A549 (cell line): ENCODE results near the gene DBF4B. TPM values are rescaled to one million over a fixed set of nuclear protein-coding genes. Genes with fewer than 3 reads are reported as not detected.

Source experiments
- ATAC-seq, 2 experiments: fragments of 200-7000 bp in 1 of 2; fragments of >200 bp in 1 of 2; cut with Nextera tagmentation in 1 of 2; cut with Tn5 transposase in 1 of 2; 3 replicates each; pipeline versions ENCODE4 v1.8.0 to v1.9.1; 2018 to 2020; ENCODE audit warnings: mild to moderate bottlenecking in 1 of 2, moderate library complexity in 1 of 2
- CTCF ChIA-PET: fragments of 300-600 bp; sonication (Branson Sonifier 250); formaldehyde crosslinking; extraction: SDS; loops from one replicate; lab custom pipeline; 2021; ENCODE audit warnings: antibody characterized with exemption, inconsistent platforms; lab: Yijun Ruan, JAX
- POLR2A ChIA-PET: fragments of 350-600 bp; formaldehyde crosslinking; extraction: SDS; loops from one replicate; lab custom pipeline; 2021; ENCODE audit warnings: antibody characterized with exemption, inconsistent platforms; lab: Yijun Ruan, JAX
- DNase-seq, 2 experiments: peaks; one replicate each; pipeline versions ENCODE4 v3.0.0 to v3.0.0-alpha.2; 2011 to 2016; ENCODE audit warnings: low read depth in 1 of 2, low spot score in 1 of 2
- FAIRE-seq: peaks from 2 replicates; lab custom pipeline; 2011; peaks lifted over from hg19 to GRCh38; lab: Jason Lieb, UNC
- H3K27ac ChIP-seq, 2 experiments: fragments of >200 bp; sonication (Bioruptor Twin); formaldehyde crosslinking; 3 replicates each; pipeline ENCODE4 v1.5.1; 2016 to 2017
- H3K4me1 ChIP-seq: fragments of >200 bp; sonication (Bioruptor Twin); formaldehyde crosslinking; 3 replicates; pipeline ENCODE4 v1.6.1; 2016
- H3K4me2 ChIP-seq: fragments of >200 bp; sonication (Bioruptor Twin); formaldehyde crosslinking; 3 replicates; pipeline ENCODE4 v1.6.1; 2016
- H3K4me3 ChIP-seq: fragments of >200 bp; sonication (Bioruptor Twin); formaldehyde crosslinking; 3 replicates; pipeline ENCODE4 v1.5.1; 2016
- H3K9me3 ChIP-seq: fragments of >200 bp; sonication (Bioruptor Twin); formaldehyde crosslinking; 3 replicates; pipeline ENCODE4 v1.6.1; 2016
- CBX2 ChIP-seq: fragments of 200-600 bp; sonication (generic); IDR thresholded peaks from 2 replicates; pipeline ENCODE4 v1.6.1; 2016; ENCODE audit warnings: low read depth, mild to moderate bottlenecking, borderline replicate concordance
- CBX8 ChIP-seq: fragments of 200-600 bp; sonication (generic); IDR thresholded peaks from 2 replicates; pipeline ENCODE4 v1.6.1; 2016
- CEBPB ChIP-seq, 2 experiments: fragments of >200 bp in 1 of 2; sonication (Bioruptor Twin) in 1 of 2; formaldehyde crosslinking in 1 of 2; IDR thresholded peaks; 2 replicates each; pipeline ENCODE4 v1.6.1; 2012 to 2016
- CHD2 ChIP-seq: fragments of 150-350 bp; IDR thresholded peaks from 2 replicates; pipeline ENCODE4 v1.6.1; 2014; ENCODE audit warnings: low read length; ENCODE audit not compliant: partially characterized antibody
- EHF ChIP-seq: fragments of 250-450 bp; sonication (Bioruptor Pico); IDR thresholded peaks from 2 replicates; pipeline ENCODE4 v1.5.0; 2020; ENCODE audit warnings: mild to moderate bottlenecking
- EHMT2 ChIP-seq: fragments of 200-600 bp; sonication (generic); IDR thresholded peaks from 2 replicates; pipeline ENCODE4 v1.6.1; 2016; ENCODE audit warnings: antibody characterized with exemption, low read depth, mild to moderate bottlenecking, moderate library complexity
- HEYL ChIP-seq: fragments of 250-450 bp; sonication (Bioruptor Pico); IDR thresholded peaks from 2 replicates; pipeline ENCODE4 v1.8.0; 2021; ENCODE audit warnings: mild to moderate bottlenecking, moderate library complexity
- HOXA7 ChIP-seq: fragments of 250-450 bp; sonication (Bioruptor Pico); IDR thresholded peaks from 2 replicates; pipeline ENCODE4 v1.5.0; 2020; ENCODE audit warnings: mild to moderate bottlenecking, moderate library complexity
- HOXB5 ChIP-seq: fragments of 250-450 bp; sonication (Bioruptor Pico); IDR thresholded peaks from 2 replicates; pipeline ENCODE4 v1.5.0; 2020; ENCODE audit warnings: mild to moderate bottlenecking, moderate library complexity
- MAFK ChIP-seq: fragments of 450-650 bp; IDR thresholded peaks from 2 replicates; pipeline ENCODE4 v1.6.1; 2014; ENCODE audit not compliant: partially characterized antibody
- NFE2L2 ChIP-seq: fragments of 150-350 bp; conservative IDR thresholded peaks from 2 replicates; pipeline ENCODE4 v1.6.1; 2014; ENCODE audit warnings: low read length
- NR3C1 ChIP-seq: fragments of >200 bp; sonication (Bioruptor Twin); formaldehyde crosslinking; IDR thresholded peaks from 3 replicates; pipeline ENCODE4 v1.6.1; 2017
- POLR2A ChIP-seq: IDR thresholded peaks from 2 replicates; pipeline ENCODE4 v1.6.1; 2012; ENCODE audit warnings: mild to moderate bottlenecking, low read length
- POLR2AphosphoS2 ChIP-seq: conservative IDR thresholded peaks from 2 replicates; pipeline ENCODE4 v1.6.1; 2012; ENCODE audit warnings: low read length, improper control_type of control experiment, inconsistent platforms
- RARB ChIP-seq: fragments of 250-450 bp; sonication (Bioruptor Pico); IDR thresholded peaks from 2 replicates; pipeline ENCODE4 v1.8.0; 2021; ENCODE audit warnings: mild to moderate bottlenecking, moderate library complexity
- RFX5 ChIP-seq: fragments of 450-650 bp; IDR thresholded peaks from 2 replicates; pipeline ENCODE4 v1.7.1; 2014; ENCODE audit warnings: antibody characterized with exemption, mild to moderate bottlenecking, moderate library complexity
- SREBF2 ChIP-seq: fragments of 450-650 bp; IDR thresholded peaks from 2 replicates; pipeline ENCODE4 v1.6.1; 2014; ENCODE audit warnings: mild to moderate bottlenecking, moderate library complexity
- WGBS: methylation state at CpG from one replicate; pipeline ENCODE4 v1.1.6; 2017; ENCODE audit errors: missing lambda C conversion rate; 5-methylcytosine and 5-hydroxymethylcytosine counted together
- polyA plus RNA-seq, 4 experiments: library from polyadenylated mRNA; depleted of rRNA in 3 of 4; stranded (reverse); fragments of >200 nt; fragmentation: RNase III in 1 of 4; extraction: RNeasy Plus Mini Kit Qiagen cat#74134 plus additional on column Dnase treatment in 1 of 4; gene quantifications; 2 replicates in 3 of 4; 3 replicates in 1 of 4; pipeline ENCODE4 v1.2.3, GENCODE V29; 2011 to 2017
- TF ChIP-seq, protein P1 (sequence below): IDR thresholded peaks from 2 replicates; pipeline ENCODE4 v1.6.1; 2012
- TF ChIP-seq, protein P2 (sequence below): fragments of >200 bp; sonication (Bioruptor Twin); formaldehyde crosslinking; IDR thresholded peaks from 3 replicates; pipeline ENCODE4 v1.6.1; 2016
- TF ChIP-seq, protein P3 (sequence below): fragments of 250-450 bp; sonication (Bioruptor Pico); IDR thresholded peaks from 2 replicates; pipeline ENCODE4 v1.5.0; 2021; ENCODE audit warnings: mild to moderate bottlenecking, moderate library complexity, borderline replicate concordance

DBF4B gene
- polyA plus RNA-seq, 2 of the 4 experiments (the other 2 are of a cell fraction): 16.9 to 32.3 TPM

DNA sequence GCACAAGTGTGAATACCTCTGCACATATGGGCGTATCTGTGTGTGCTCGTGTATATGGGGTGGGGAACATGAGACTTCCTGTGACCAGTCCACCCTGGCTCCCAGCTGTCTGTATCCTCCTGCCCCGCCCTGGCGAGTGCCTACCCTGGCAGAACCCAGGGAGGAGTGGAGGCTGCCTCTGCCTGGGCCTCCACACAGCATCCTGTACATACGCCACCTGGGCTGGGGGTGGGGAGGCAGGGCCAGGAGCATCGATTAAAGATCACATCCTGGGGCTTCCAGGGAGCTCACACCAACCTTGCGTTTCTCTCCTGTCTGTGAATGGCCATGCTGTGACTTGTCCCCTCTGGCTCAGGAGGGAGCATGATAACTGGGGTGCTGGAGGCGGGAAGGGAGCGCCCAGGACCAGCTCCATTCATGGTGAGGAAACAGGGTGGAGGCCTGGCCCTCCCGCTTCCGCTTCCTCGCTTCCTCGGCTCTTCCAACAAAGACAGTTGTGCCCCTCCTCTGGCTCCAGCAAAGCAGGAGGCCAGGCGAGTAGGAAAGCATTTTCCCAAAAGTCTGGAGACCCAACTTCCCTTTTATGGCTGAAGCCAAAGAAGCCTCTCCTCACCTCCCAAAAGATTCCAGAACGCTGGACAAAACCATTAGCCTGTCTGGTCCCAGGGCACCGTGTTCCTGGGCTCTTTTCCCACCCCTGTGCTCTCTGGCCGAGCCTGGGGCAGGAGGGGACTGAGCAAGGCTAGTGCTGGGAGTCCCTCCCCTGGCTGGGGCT is 73.3 kb downstream of the DBF4B start:
- CTCF ChIA-PET: interaction anchor here (0.9 to 30.3 kb wide), 11 partner anchors 11 to 354 kb away, joined by 3 to 1787 read pairs (median 5); partner anchors contain the start of genes ACBD4, EFTUD2, GJC1 and HIGD1B
- ATAC-seq (no peak), FAIRE-seq (no peak), DNase-seq (no peak)
- 79% methylated on average over 17 of the region's 17 CpGs for WGBS
- Histone ChIP-seq H3K9me3 (no peaks in the 10 kb centered on the region), H3K4me3 (no peak overlapping the region), H3K4me1 (peaks cover 8% of the 10 kb centered on the region; the same call in 2 of the 3 replicates), H3K4me2 (no peak overlapping the region), H3K27ac (no peak overlapping the region)
- POLR2A ChIA-PET: no interaction called here
- TF ChIP-seq, protein P1, sequence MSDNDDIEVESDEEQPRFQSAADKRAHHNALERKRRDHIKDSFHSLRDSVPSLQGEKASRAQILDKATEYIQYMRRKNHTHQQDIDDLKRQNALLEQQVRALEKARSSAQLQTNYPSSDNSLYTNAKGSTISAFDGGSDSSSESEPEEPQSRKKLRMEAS: no peak
- TF ChIP-seq CHD2 (no peak), POLR2AphosphoS2 (no peak), RARB (CRISPR knock-in tag) (no peak), POLR2A (no peak), HOXA7 (no peak), NR3C1 (no peak), CEBPB (IDR thresholded peaks at IDR 0.05) (no peak), HEYL (CRISPR knock-in tag) (no peak)
- TF ChIP-seq, protein P2, sequence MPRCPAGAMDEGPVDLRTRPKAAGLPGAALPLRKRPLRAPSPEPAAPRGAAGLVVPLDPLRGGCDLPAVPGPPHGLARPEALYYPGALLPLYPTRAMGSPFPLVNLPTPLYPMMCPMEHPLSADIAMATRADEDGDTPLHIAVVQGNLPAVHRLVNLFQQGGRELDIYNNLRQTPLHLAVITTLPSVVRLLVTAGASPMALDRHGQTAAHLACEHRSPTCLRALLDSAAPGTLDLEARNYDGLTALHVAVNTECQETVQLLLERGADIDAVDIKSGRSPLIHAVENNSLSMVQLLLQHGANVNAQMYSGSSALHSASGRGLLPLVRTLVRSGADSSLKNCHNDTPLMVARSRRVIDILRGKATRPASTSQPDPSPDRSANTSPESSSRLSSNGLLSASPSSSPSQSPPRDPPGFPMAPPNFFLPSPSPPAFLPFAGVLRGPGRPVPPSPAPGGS: no peak

DNA sequence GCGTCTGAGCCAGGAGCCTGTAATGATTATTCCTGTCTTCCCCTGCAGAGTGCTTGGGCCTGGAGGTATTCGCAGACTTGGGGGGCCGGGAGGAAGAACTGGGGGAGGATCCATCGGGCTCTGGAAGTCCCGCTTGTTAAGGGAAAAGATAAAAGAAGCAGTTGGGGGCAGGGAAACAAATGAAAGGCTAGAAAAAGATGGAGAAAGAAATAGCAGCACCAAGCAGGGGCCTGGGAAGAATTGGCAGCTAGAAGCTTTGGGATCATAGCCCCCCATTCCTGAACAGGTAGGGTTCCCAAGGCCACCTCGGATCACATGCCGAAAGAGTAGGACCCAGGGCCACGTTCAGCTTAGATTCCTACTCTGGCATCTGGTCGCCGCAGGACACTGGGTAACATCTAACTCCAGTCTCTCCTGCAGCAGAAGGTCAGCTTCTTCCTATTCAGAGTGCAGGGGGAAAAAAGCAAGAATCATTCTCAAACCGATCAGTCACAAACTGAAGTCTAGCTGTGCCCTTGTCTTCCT is 73.9 kb downstream of the DBF4B start:
- H3K27ac ChIP-seq: no peak overlapping the region
- no peak for TF ChIP-seq EHMT2
- TF ChIP-seq HOXB5 (CRISPR knock-in tag): no peak
- TF ChIP-seq NFE2L2: no peak
- TF ChIP-seq CBX8: no peak
- TF ChIP-seq, protein P3, sequence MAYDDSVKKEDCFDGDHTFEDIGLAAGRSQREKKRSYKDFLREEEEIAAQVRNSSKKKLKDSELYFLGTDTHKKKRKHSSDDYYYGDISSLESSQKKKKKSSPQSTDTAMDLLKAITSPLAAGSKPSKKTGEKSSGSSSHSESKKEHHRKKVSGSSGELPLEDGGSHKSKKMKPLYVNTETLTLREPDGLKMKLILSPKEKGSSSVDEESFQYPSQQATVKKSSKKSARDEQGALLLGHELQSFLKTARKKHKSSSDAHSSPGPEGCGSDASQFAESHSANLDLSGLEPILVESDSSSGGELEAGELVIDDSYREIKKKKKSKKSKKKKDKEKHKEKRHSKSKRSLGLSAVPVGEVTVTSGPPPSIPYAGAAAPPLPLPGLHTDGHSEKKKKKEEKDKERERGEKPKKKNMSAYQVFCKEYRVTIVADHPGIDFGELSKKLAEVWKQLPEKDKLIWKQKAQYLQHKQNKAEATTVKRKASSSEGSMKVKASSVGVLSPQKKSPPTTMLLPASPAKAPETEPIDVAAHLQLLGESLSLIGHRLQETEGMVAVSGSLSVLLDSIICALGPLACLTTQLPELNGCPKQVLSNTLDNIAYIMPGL (CRISPR knock-in tag): no peak
- no peak for TF ChIP-seq CBX2
- no peak overlapping the region for H3K4me3 ChIP-seq
- ChIA-PET CTCF (interaction anchor here (0.5 to 30.3 kb wide), 13 partner anchors 6 to 316 kb away, joined by 3 to 1787 read pairs (median 8); partner anchors contain the start of genes EFTUD2, GJC1 and HIGD1B), POLR2A (interaction anchor here (0.7 kb wide), 1 partner anchor 1142 kb away, joined by 3 read pairs; no protein-coding TSS in a partner anchor)
- ATAC-seq (no peak), DNase-seq (no peak), FAIRE-seq (no peak)
- peaks cover 8% of the 10 kb centered on the region; the same call in 2 of the 3 replicates for H3K4me1 ChIP-seq
- H3K9me3 ChIP-seq: no peaks in the 10 kb centered on the region
- 84% methylated on average over 10 of the region's 11 CpGs for WGBS
- H3K4me2 ChIP-seq: no peak overlapping the region

DNA sequence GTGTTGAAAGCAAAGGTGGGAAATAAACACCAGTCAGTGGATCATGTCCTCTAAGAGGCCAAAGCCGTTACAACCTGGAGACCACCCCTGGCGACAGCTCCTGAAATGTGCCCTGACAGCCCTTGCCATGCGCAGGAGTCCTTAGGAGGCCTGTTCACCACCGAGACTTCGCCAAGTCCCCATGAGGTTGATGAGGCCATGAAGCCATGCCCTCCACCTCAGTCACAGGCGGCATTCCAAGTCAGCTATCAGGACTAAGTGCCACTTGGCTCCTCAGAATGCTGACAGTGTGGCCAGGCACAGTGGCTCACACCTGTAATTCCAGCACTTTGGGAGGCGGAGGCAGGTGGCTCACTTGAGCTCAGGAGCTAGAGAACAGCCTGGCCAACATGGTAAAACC is 77.5 kb downstream of the DBF4B start:
- H3K4me2 ChIP-seq: no peak overlapping the region
- DNase-seq: no peak
- no peaks in the 10 kb centered on the region for H3K4me1 ChIP-seq
- no peaks in the 10 kb centered on the region for H3K9me3 ChIP-seq
- H3K4me3 ChIP-seq: no peak overlapping the region
- TF ChIP-seq NFE2L2: no peak
- no peak for TF ChIP-seq POLR2AphosphoS2
- TF ChIP-seq HEYL (CRISPR knock-in tag): no peak
- TF ChIP-seq SREBF2: no peak
- TF ChIP-seq RFX5: no peak
- TF ChIP-seq CHD2: no peak
- TF ChIP-seq EHF (CRISPR knock-in tag): no peak
- TF ChIP-seq MAFK: no peak
- TF ChIP-seq, all 56 proteins: peak for 0
- CTCF ChIA-PET: interaction anchor here (0.9 to 30.3 kb wide), 7 partner anchors 8 to 80 kb away, joined by 3 to 1787 read pairs (median 3); partner anchors contain the start of gene HIGD1B
- FAIRE-seq (no peak), ATAC-seq (no peak)
- H3K27ac ChIP-seq: no peak overlapping the region
- WGBS: 75% methylated on average over 7 of the region's 7 CpGs
- POLR2A ChIA-PET: interaction anchor here (0.7 kb wide), 1 partner anchor 10 kb away, joined by 3 read pairs; no protein-coding TSS in a partner anchor
